HG03439 (cell line): Measurements from ENCODE around the gene PIEZO1.

Experiments
- ATAC-seq: cut with Tn5 transposase; IDR thresholded peaks from one replicate; pipeline ENCODE4 v1.9.1; 2021; ENCODE audit warnings: mild to moderate bottlenecking, moderate library complexity; ENCODE audit not compliant: unreplicated experiment

The PIEZO1 gene

GRCh38 chr16:88694221-88695087 is 90.6 kb downstream of the PIEZO1 start:
- no peak for ATAC-seq

- no peak for ATAC-seq
Measured at GRCh38 chr16:88693420-88694177, 91.4 kb downstream of the PIEZO1 start.

- no peak for ATAC-seq
Measured at GRCh38 chr16:88692861-88693260, 92.2 kb downstream of the PIEZO1 start.

- no peak for ATAC-seq
Measured at GRCh38 chr16:88691924-88692560, 93.0 kb downstream of the PIEZO1 start.

GRCh38 chr16:88691129-88691813 is 93.7 kb downstream of the PIEZO1 start:
- ATAC-seq = no peak

GRCh38 chr16:88690341-88691128 is 94.5 kb downstream of the PIEZO1 start:
- ATAC-seq = no peak

GRCh38 chr16:88688013-88688778 is 96.8 kb downstream of the PIEZO1 start:
- ATAC-seq = no peak

GRCh38 chr16:88687676-88688012 is 97.4 kb downstream of the PIEZO1 start:
- ATAC-seq = no peak

GRCh38 chr16:88687254-88687576 is 97.8 kb downstream of the PIEZO1 start:
- no peak for ATAC-seq

GRCh38 chr16:88686439-88687253 is 98.4 kb downstream of the PIEZO1 start, which contains the start of gene SNAI3:
SNAI3 (minus strand) TSS chr16:88686507; CDS start chr16:88686406, 101 bp downstream.
- ATAC-seq = peak; percentile 46

GRCh38 chr16:88686062-88686438 is 99.0 kb downstream of the PIEZO1 start:
- ATAC-seq = peak; percentile 14

GRCh38 chr16:88685156-88686061 is 99.6 kb downstream of the PIEZO1 start:
- no peak for ATAC-seq

GRCh38 chr16:88684569-88685155 is 100.4 kb downstream of the PIEZO1 start:
- no peak for ATAC-seq

- ATAC-seq = peak; percentile 57
Measured at GRCh38 chr16:88681709-88682451, 103.1 kb downstream of the PIEZO1 start.

- no peak for ATAC-seq
Measured at GRCh38 chr16:88681084-88681680, 103.8 kb downstream of the PIEZO1 start.

GRCh38 chr16:88680554-88681083 is 104.4 kb downstream of the PIEZO1 start:
- no peak for ATAC-seq
